DND-41 (cell line): ENCODE results near the gene OGFRL1.

Experiments
- ATAC-seq: fragments of 200-7000 bp; cut with Tn5 transposase; 3 replicates; pipeline ENCODE4 v1.9.1; 2021; ENCODE audit warnings: low read depth; ENCODE audit not compliant: insufficient read depth
- DNase-seq: peaks from one replicate; pipeline ENCODE4 v3.0.0-alpha.2; 2020
- H2AFZ ChIP-seq: 2 replicates; pipeline ENCODE4 v1.6.0; 2012; ENCODE audit warnings: low read depth, low read length
- H3K27ac ChIP-seq: 2 replicates; pipeline ENCODE4 v1.5.1; 2012; ENCODE audit warnings: low read length, inconsistent platforms
- H3K27me3 ChIP-seq: fragments of 200-600 bp; sonication (generic); 2 replicates; pipeline ENCODE4 v1.6.0; 2012; ENCODE audit warnings: low read length, mild to moderate bottlenecking, inconsistent platforms; ENCODE audit not compliant: insufficient read depth, poor library complexity
- H3K36me3 ChIP-seq: 2 replicates; pipeline ENCODE4 v1.5.1; 2012; ENCODE audit warnings: low read length, inconsistent platforms; ENCODE audit not compliant: insufficient read depth
- H3K4me1 ChIP-seq: 2 replicates; pipeline ENCODE4 v1.5.1; 2012; ENCODE audit warnings: mild to moderate bottlenecking, low read length; ENCODE audit not compliant: insufficient read depth
- H3K4me2 ChIP-seq: 2 replicates; pipeline ENCODE4 v1.6.0; 2012; ENCODE audit warnings: mild to moderate bottlenecking, moderate library complexity, low read length, inconsistent platforms; ENCODE audit not compliant: insufficient read depth
- H3K4me3 ChIP-seq, 2 experiments: fragments of 200-600 bp in 1 of 2; shearing (Covaris generic) in 1 of 2; 2 replicates each; pipeline ENCODE4 v1.5.1; 2012 to 2016; ENCODE audit warnings: inconsistent platforms in 2 of 2, low read length in 2 of 2, mild to moderate bottlenecking in 2 of 2, low read depth in 1 of 2, moderate library complexity in 1 of 2
- H3K79me2 ChIP-seq: 2 replicates; pipeline ENCODE4 v1.6.0; 2012; ENCODE audit warnings: low read length, inconsistent platforms; ENCODE audit not compliant: insufficient read depth
- H3K9ac ChIP-seq: 2 replicates; pipeline ENCODE4 v1.6.0; 2012; ENCODE audit warnings: low read depth, mild to moderate bottlenecking, inconsistent platforms, low read length, moderate library complexity
- H3K9me3 ChIP-seq: 2 replicates; pipeline ENCODE4 v1.5.1; 2012; ENCODE audit warnings: low read length, moderate library complexity, mild to moderate bottlenecking, inconsistent platforms; ENCODE audit not compliant: insufficient read depth, severe bottlenecking
- H4K20me1 ChIP-seq: 2 replicates; pipeline ENCODE4 v1.6.0; 2012; ENCODE audit warnings: low read length; ENCODE audit not compliant: insufficient read depth
- CTCF ChIP-seq: IDR thresholded peaks from 2 replicates; pipeline ENCODE4 v1.5.1; 2012; ENCODE audit warnings: borderline replicate concordance, low read length, moderate library complexity, mild to moderate bottlenecking; ENCODE audit not compliant: poor library complexity, severe bottlenecking; ENCODE audit errors: extremely low read depth
- EZH2 ChIP-seq: IDR thresholded peaks from 3 replicates; pipeline ENCODE4 v1.6.1; 2012; ENCODE audit warnings: borderline replicate concordance, low read depth, mild to moderate bottlenecking, moderate library complexity, low read length, inconsistent platforms; ENCODE audit not compliant: severe bottlenecking

The OGFRL1 gene

GRCh38 chr6:71292001-71292400 is 3.4 kb downstream of the OGFRL1 start:
- H3K27me3 ChIP-seq = no peaks in the 10 kb centered on the region
- no peak for ATAC-seq
- TF ChIP-seq CTCF (no peak), EZH2 (no peak)
- no peaks in the 10 kb centered on the region for H4K20me1 ChIP-seq
- H3K4me3 ChIP-seq = no peak overlapping the region
- H3K4me1 ChIP-seq = no peaks in the 10 kb centered on the region
- H2AFZ ChIP-seq = no peak overlapping the region
- no peaks in the 10 kb centered on the region for H3K36me3 ChIP-seq
- H3K27ac ChIP-seq = no peak overlapping the region
- DNase-seq = no peak
- no peaks in the 10 kb centered on the region for H3K9me3 ChIP-seq
- H3K9ac ChIP-seq = no peak overlapping the region
- H3K79me2 ChIP-seq = no peaks in the 10 kb centered on the region
- H3K4me2 ChIP-seq = no peak overlapping the region

- no peaks in the 10 kb centered on the region for H4K20me1 ChIP-seq
- H3K27me3 ChIP-seq = no peaks in the 10 kb centered on the region
- ATAC-seq (no peak), DNase-seq (no peak)
- H3K4me1 ChIP-seq = no peaks in the 10 kb centered on the region
- H3K9me3 ChIP-seq = no peaks in the 10 kb centered on the region
- no peaks in the 10 kb centered on the region for H3K36me3 ChIP-seq
- no peak overlapping the region for H3K27ac ChIP-seq
- no peak overlapping the region for H3K4me2 ChIP-seq
- no peak overlapping the region for H3K4me3 ChIP-seq
- H2AFZ ChIP-seq = no peak overlapping the region
- no peak overlapping the region for H3K9ac ChIP-seq
- no peaks in the 10 kb centered on the region for H3K79me2 ChIP-seq
- TF ChIP-seq EZH2 = no peak
- TF ChIP-seq CTCF = no peak
These were observed 5.5 kb downstream of the OGFRL1 start for GRCh38 chr6:71294121-71294523.

- H2AFZ ChIP-seq = no peak overlapping the region
- H3K9me3 ChIP-seq = no peaks in the 10 kb centered on the region
- H3K79me2 ChIP-seq = no peaks in the 10 kb centered on the region
- H3K27me3 ChIP-seq = no peaks in the 10 kb centered on the region
- TF ChIP-seq CTCF (no peak), EZH2 (no peak)
- H3K27ac ChIP-seq = no peak overlapping the region
- no peaks in the 10 kb centered on the region for H4K20me1 ChIP-seq
- H3K4me1 ChIP-seq = no peaks in the 10 kb centered on the region
- no peak overlapping the region for H3K4me3 ChIP-seq
- ATAC-seq (no peak), DNase-seq (no peak)
- no peaks in the 10 kb centered on the region for H3K36me3 ChIP-seq
- H3K4me2 ChIP-seq = no peak overlapping the region
- no peak overlapping the region for H3K9ac ChIP-seq
These were observed 9.8 kb downstream of the OGFRL1 start for GRCh38 chr6:71298459-71298858.

- H3K79me2 ChIP-seq = no peaks in the 10 kb centered on the region
- ATAC-seq = no peak
- TF ChIP-seq CTCF (no peak), EZH2 (no peak)
- H3K4me1 ChIP-seq = no peaks in the 10 kb centered on the region
- H3K9ac ChIP-seq = no peak overlapping the region
- no peak for DNase-seq
- no peaks in the 10 kb centered on the region for H4K20me1 ChIP-seq
- H3K9me3 ChIP-seq = no peaks in the 10 kb centered on the region
- no peaks in the 10 kb centered on the region for H3K36me3 ChIP-seq
- H3K4me3 ChIP-seq = no peak overlapping the region
- no peaks in the 10 kb centered on the region for H3K27me3 ChIP-seq
- no peak overlapping the region for H2AFZ ChIP-seq
- H3K4me2 ChIP-seq = no peak overlapping the region
- no peak overlapping the region for H3K27ac ChIP-seq
These were observed 11.2 kb downstream of the OGFRL1 start for GRCh38 chr6:71299541-71300470.
